ENCODE data around the gene IYD.

The IYD gene

GRCh38 chr6:150368762-150369161 is at the start of gene IYD:
Gene IYD, plus strand, starts transcription at chr6:150369012. Its CDS starts 20 bp downstream, at chr6:150369032.
- DNase-seq (ENCODE audit: low read depth in 1 of 2, low spot score in 1 of 2), result no peak

- no peak for DNase-seq (ENCODE audit: low read depth in 1 of 2, low spot score in 1 of 2)
Observed at GRCh38 chr6:150319924-150320323, 48.9 kb upstream of the IYD start.

- DNase-seq (ENCODE audit: low read depth in 1 of 2, low spot score in 1 of 2), result no peak
Observed at GRCh38 chr6:150320442-150320841, 48.4 kb upstream of the IYD start.

- DNase-seq (ENCODE audit: low read depth in 1 of 2, low spot score in 1 of 2), result no peak
Observed at GRCh38 chr6:150322466-150322871, 46.3 kb upstream of the IYD start.

GRCh38 chr6:150323205-150323604 is 45.6 kb upstream of the IYD start:
- no peak for DNase-seq (ENCODE audit: low read depth in 1 of 2, low spot score in 1 of 2)

GRCh38 chr6:150324044-150324443 is 44.8 kb upstream of the IYD start:
- no peak for DNase-seq (ENCODE audit: low read depth in 1 of 2, low spot score in 1 of 2)

- DNase-seq (ENCODE audit: low read depth in 1 of 2, low spot score in 1 of 2), result no peak
Observed at GRCh38 chr6:150325066-150325772, 43.6 kb upstream of the IYD start.

GRCh38 chr6:150327117-150327774 is 41.6 kb upstream of the IYD start:
- DNase-seq (ENCODE audit: low read depth in 1 of 2, low spot score in 1 of 2), result no peak

- DNase-seq (ENCODE audit: low read depth in 1 of 2, low spot score in 1 of 2), result no peak
Observed at GRCh38 chr6:150328744-150329405, 39.9 kb upstream of the IYD start.

- no peak for DNase-seq (ENCODE audit: low read depth in 1 of 2, low spot score in 1 of 2)
Observed at GRCh38 chr6:150331344-150331743, 37.5 kb upstream of the IYD start.

GRCh38 chr6:150332939-150333584 is 35.8 kb upstream of the IYD start:
- DNase-seq (ENCODE audit: low read depth in 1 of 2, low spot score in 1 of 2), result no peak

GRCh38 chr6:150333585-150333941 is 35.2 kb upstream of the IYD start:
- DNase-seq (ENCODE audit: low read depth in 1 of 2, low spot score in 1 of 2), result no peak

GRCh38 chr6:150334790-150335783 is 33.7 kb upstream of the IYD start:
- DNase-seq (ENCODE audit: low read depth in 1 of 2, low spot score in 1 of 2), result no peak

- no peak for DNase-seq (ENCODE audit: low read depth in 1 of 2, low spot score in 1 of 2)
Observed at GRCh38 chr6:150336299-150336698, 32.5 kb upstream of the IYD start.

- DNase-seq (ENCODE audit: low read depth in 1 of 2, low spot score in 1 of 2), result no peak
Observed at GRCh38 chr6:150336708-150337107, 32.1 kb upstream of the IYD start.

- DNase-seq (ENCODE audit: low read depth in 1 of 2, low spot score in 1 of 2), result no peak
Observed at GRCh38 chr6:150342126-150342525, 26.7 kb upstream of the IYD start.

- no peak for DNase-seq (ENCODE audit: low read depth in 1 of 2, low spot score in 1 of 2)
Observed at GRCh38 chr6:150343434-150343833, 25.4 kb upstream of the IYD start.

GRCh38 chr6:150345781-150346180 is 23.0 kb upstream of the IYD start:
- DNase-seq (ENCODE audit: low read depth in 1 of 2, low spot score in 1 of 2), result no peak

GRCh38 chr6:150346346-150346745 is 22.5 kb upstream of the IYD start:
- no peak for DNase-seq (ENCODE audit: low read depth in 1 of 2, low spot score in 1 of 2)

GRCh38 chr6:150347845-150348244 is 21.0 kb upstream of the IYD start:
- DNase-seq (ENCODE audit: low read depth in 1 of 2, low spot score in 1 of 2), result no peak

GRCh38 chr6:150349546-150349945 is 19.3 kb upstream of the IYD start:
- DNase-seq (ENCODE audit: low read depth in 1 of 2, low spot score in 1 of 2), result no peak
